ENCODE results near the gene NR2F6. TPM values are rescaled to one million over a fixed set of nuclear protein-coding genes. Genes with fewer than 3 reads are reported as not detected.

NR2F6 gene
- total and polyA plus RNA-seq, 2 experiments from 2014 or later: 124 to 173 TPM

GRCh38 chr19:17235971-17236777, 9.5 kb downstream of the NR2F6 start:
- no peaks in the 10 kb centered on the region for H3K9me3 ChIP-seq (ENCODE audit: low read depth)
- peaks cover 22% of the 10 kb centered on the region for H3K36me3 ChIP-seq
- peak overlapping the region; percentile 21 for H3K27ac ChIP-seq
- TF ChIP-seq CTCF (IDR thresholded peaks at IDR 0.05; ENCODE audit: low read depth, low read length): no peak
- peak overlapping the region; percentile 9 for H3K4me3 ChIP-seq
- H3K27me3 ChIP-seq: no peaks in the 10 kb centered on the region
- peak in 1 of 2 donors; percentile 51 for DNase-seq (ENCODE audit: low read depth in 1 of 2, low spot score in 1 of 2)
- H3K4me1 ChIP-seq (ENCODE audit: low read depth): peaks cover 13% of the 10 kb centered on the region

- H3K36me3 ChIP-seq: peaks cover 22% of the 10 kb centered on the region
- H3K27ac ChIP-seq: peak overlapping the region; percentile 21
- H3K4me3 ChIP-seq: peak overlapping the region; percentile 9
- H3K9me3 ChIP-seq (ENCODE audit: low read depth): no peaks in the 10 kb centered on the region
- peak; percentile 43 for TF ChIP-seq CTCF (IDR thresholded peaks at IDR 0.05; ENCODE audit: low read depth, low read length)
- H3K4me1 ChIP-seq (ENCODE audit: low read depth): peaks cover 13% of the 10 kb centered on the region
- DNase-seq (ENCODE audit: low read depth in 1 of 2, low spot score in 1 of 2): peak; percentile 78 to 84
- no peaks in the 10 kb centered on the region for H3K27me3 ChIP-seq
Measured at GRCh38 chr19:17235300-17235970, 10.3 kb downstream of the NR2F6 start.

- H3K27ac ChIP-seq: peak overlapping the region; percentile 21
- DNase-seq (ENCODE audit: low read depth in 1 of 2, low spot score in 1 of 2): peak; percentile 48 to 52
- peaks cover 13% of the 10 kb centered on the region for H3K4me1 ChIP-seq (ENCODE audit: low read depth)
- peaks cover 22% of the 10 kb centered on the region for H3K36me3 ChIP-seq
- no peaks in the 10 kb centered on the region for H3K9me3 ChIP-seq (ENCODE audit: low read depth)
- H3K4me3 ChIP-seq: peak overlapping the region; percentile 9
- TF ChIP-seq CTCF (IDR thresholded peaks at IDR 0.05; ENCODE audit: low read depth, low read length): no peak
- H3K27me3 ChIP-seq: no peaks in the 10 kb centered on the region
Measured at GRCh38 chr19:17234911-17235299, 10.8 kb downstream of the NR2F6 start.

- no peak for DNase-seq (ENCODE audit: low read depth in 1 of 2, low spot score in 1 of 2)
- Histone ChIP-seq H3K27me3 (no peaks in the 10 kb centered on the region), H3K9me3 (ENCODE audit: low read depth) (no peaks in the 10 kb centered on the region), H3K4me1 (ENCODE audit: low read depth) (peaks cover 13% of the 10 kb centered on the region), H3K27ac (no peak overlapping the region), H3K36me3 (peaks cover 13% of the 10 kb centered on the region), H3K4me3 (no peak overlapping the region)
- TF ChIP-seq CTCF (IDR thresholded peaks at IDR 0.05; ENCODE audit: low read depth, low read length): no peak
Measured at GRCh38 chr19:17232258-17232657, 13.5 kb downstream of the NR2F6 start.

- H3K36me3 ChIP-seq: peaks cover 13% of the 10 kb centered on the region
- DNase-seq (ENCODE audit: low read depth in 1 of 2, low spot score in 1 of 2): no peak
- no peaks in the 10 kb centered on the region for H3K27me3 ChIP-seq
- TF ChIP-seq CTCF (IDR thresholded peaks at IDR 0.05; ENCODE audit: low read depth, low read length): no peak
- H3K4me1 ChIP-seq (ENCODE audit: low read depth): no peaks in the 10 kb centered on the region
- H3K9me3 ChIP-seq (ENCODE audit: low read depth): no peaks in the 10 kb centered on the region
- H3K27ac ChIP-seq: no peak overlapping the region
- no peak overlapping the region for H3K4me3 ChIP-seq
Measured at GRCh38 chr19:17229890-17230289, 15.8 kb downstream of the NR2F6 start.

Measured in cardiac muscle cell (in vitro differentiated cells and primary cell).